Karpas-422 (cell line): ENCODE measurements around the gene SMCO2. TPM values are rescaled to one million over a fixed set of nuclear protein-coding genes. Genes with fewer than 3 reads are reported as not detected.

ENCODE experiments used
- DNase-seq: peaks from one replicate; pipeline ENCODE4 v3.0.0-alpha.2; 2015
- H2AFZ ChIP-seq: fragments of 200-600 bp; sonication (generic); 2 replicates; pipeline ENCODE4 v1.6.1; 2014; ENCODE audit warnings: antibody characterized with exemption, low read length, mixed read lengths
- H3K27ac ChIP-seq: fragments of 200-600 bp; sonication (generic); 2 replicates; pipeline ENCODE4 v1.5.1; 2014; ENCODE audit warnings: mild to moderate bottlenecking, low read length, moderate library complexity
- H3K27me3 ChIP-seq: fragments of 200-600 bp; sonication (generic); 2 replicates; pipeline ENCODE4 v1.6.1; 2014; ENCODE audit warnings: low read length, mixed read lengths
- H3K36me3 ChIP-seq: fragments of 200-600 bp; sonication (generic); 2 replicates; pipeline ENCODE4 v1.6.1; 2014; ENCODE audit warnings: low read length, mixed read lengths; ENCODE audit not compliant: insufficient read depth
- H3K4me1 ChIP-seq: fragments of 200-600 bp; sonication (generic); 2 replicates; pipeline ENCODE4 v1.6.1; 2014; ENCODE audit warnings: mild to moderate bottlenecking, low read length, mixed read lengths
- H3K4me2 ChIP-seq: fragments of 200-600 bp; sonication (generic); 2 replicates; pipeline ENCODE4 v1.6.1; 2014; ENCODE audit warnings: low read length, low read depth, mild to moderate bottlenecking; ENCODE audit not compliant: poor library complexity, severe bottlenecking
- H3K4me3 ChIP-seq: fragments of 200-600 bp; sonication (generic); 2 replicates; pipeline ENCODE4 v1.5.1; 2014; ENCODE audit warnings: mild to moderate bottlenecking, antibody characterized with exemption, low read length, mixed read lengths
- H3K79me2 ChIP-seq: fragments of 200-600 bp; sonication (generic); 2 replicates; pipeline ENCODE4 v1.6.1; 2014; ENCODE audit warnings: mild to moderate bottlenecking, low read length, mixed read lengths
- H3K9ac ChIP-seq: fragments of 200-600 bp; sonication (generic); 2 replicates; pipeline ENCODE4 v1.6.0; 2014; ENCODE audit warnings: low read length
- H3K9me2 ChIP-seq: fragments of 200-600 bp; sonication (generic), shearing (Covaris generic); replicated peaks from 2 replicates; pipeline ENCODE4 v1.6.0; 2014; ENCODE audit warnings: mild to moderate bottlenecking, low read length, moderate library complexity; ENCODE audit not compliant: insufficient read depth
- H3K9me3 ChIP-seq: fragments of 300-700, 200-600 bp; sonication (generic); 2 replicates; pipeline ENCODE4 v1.6.1; 2014; ENCODE audit warnings: low read length, mixed read lengths
- H4K20me1 ChIP-seq: fragments of 200-600 bp; sonication (generic); 2 replicates; pipeline ENCODE4 v1.6.1; 2014; ENCODE audit warnings: mild to moderate bottlenecking, antibody characterized with exemption, low read length, low read depth; ENCODE audit not compliant: insufficient read depth
- total RNA-seq: library from RNA; depleted of rRNA; stranded (reverse); fragments of >200 nt; shearing (Covaris generic); gene quantifications from 2 replicates; pipeline ENCODE4 v1.2.3, GENCODE V29; 2014; ENCODE audit warnings: low replicate concordance; rRNA removed

SMCO2 gene
- total RNA-seq, 1 experiment from 2014 or later, result not detected

- Histone ChIP-seq H3K36me3 (no peaks in the 10 kb centered on the region), H3K27me3 (no peaks in the 10 kb centered on the region), H3K9me3 (no peaks in the 10 kb centered on the region), H3K4me1 (no peaks in the 10 kb centered on the region), H3K4me2 (no peak overlapping the region), H3K9ac (no peak overlapping the region), H3K4me3 (no peak overlapping the region), H4K20me1 (no peaks in the 10 kb centered on the region), H3K9me2 (no peaks in the 10 kb centered on the region), H3K79me2 (no peaks in the 10 kb centered on the region), H3K27ac (no peak overlapping the region), H2AFZ (no peak overlapping the region)
- no peak for DNase-seq
These were observed 102.8 kb downstream of the SMCO2 start for GRCh38 chr12:27549236-27549800.

GRCh38 chr12:27549801-27550652 is 103.5 kb downstream of the SMCO2 start:
- H2AFZ ChIP-seq, result no peak overlapping the region
- no peaks in the 10 kb centered on the region for H3K36me3 ChIP-seq
- no peak overlapping the region for H3K4me3 ChIP-seq
- no peak overlapping the region for H3K9ac ChIP-seq
- H3K4me2 ChIP-seq, result no peak overlapping the region
- no peak overlapping the region for H3K27ac ChIP-seq
- no peaks in the 10 kb centered on the region for H3K4me1 ChIP-seq
- H3K9me2 ChIP-seq, result no peaks in the 10 kb centered on the region
- H4K20me1 ChIP-seq, result no peaks in the 10 kb centered on the region
- H3K79me2 ChIP-seq, result no peaks in the 10 kb centered on the region
- no peaks in the 10 kb centered on the region for H3K9me3 ChIP-seq
- no peak for DNase-seq
- H3K27me3 ChIP-seq, result no peaks in the 10 kb centered on the region

- Histone ChIP-seq H3K79me2 (no peaks in the 10 kb centered on the region), H2AFZ (no peak overlapping the region), H3K4me2 (no peak overlapping the region)
These were observed 104.1 kb downstream of the SMCO2 start for GRCh38 chr12:27550653-27550975.

GRCh38 chr12:27551172-27551840 is 104.8 kb downstream of the SMCO2 start:
- no peaks in the 10 kb centered on the region for H3K4me1 ChIP-seq
- H3K4me2 ChIP-seq, result no peak overlapping the region
- no peaks in the 10 kb centered on the region for H3K79me2 ChIP-seq
- H4K20me1 ChIP-seq, result no peaks in the 10 kb centered on the region
- no peak overlapping the region for H3K27ac ChIP-seq
- H3K27me3 ChIP-seq, result no peaks in the 10 kb centered on the region
- H3K9me2 ChIP-seq, result no peaks in the 10 kb centered on the region
- H2AFZ ChIP-seq, result no peak overlapping the region
- no peak overlapping the region for H3K9ac ChIP-seq
- no peaks in the 10 kb centered on the region for H3K9me3 ChIP-seq
- DNase-seq, result no peak
- H3K36me3 ChIP-seq, result no peaks in the 10 kb centered on the region
- no peak overlapping the region for H3K4me3 ChIP-seq

More at GRCh38 chr12:27550653-27550975, 104.1 kb downstream of the SMCO2 start:
- Histone ChIP-seq H3K36me3 (no peaks in the 10 kb centered on the region), H3K9ac (no peak overlapping the region), H3K27me3 (no peaks in the 10 kb centered on the region), H4K20me1 (no peaks in the 10 kb centered on the region), H3K9me3 (no peaks in the 10 kb centered on the region), H3K4me1 (no peaks in the 10 kb centered on the region), H3K9me2 (no peaks in the 10 kb centered on the region), H3K4me3 (no peak overlapping the region), H3K27ac (no peak overlapping the region)
- DNase-seq, result no peak

Other genes with a start within 250 kb of the SMCO2 start
- 3.4 and 5.1 TPM in 2 replicates for gene STK38L, start 202.4 kb upstream of the SMCO2 start, total RNA-seq
- not detected in 2 replicates for gene BMAL2, start 113.9 kb upstream of the SMCO2 start, total RNA-seq
- gene PPFIBP1, start 77.5 kb downstream of the SMCO2 start, total RNA-seq, result 1.2 and 3.6 TPM in 2 replicates
- gene REP15, start 249.7 kb downstream of the SMCO2 start, total RNA-seq, result not detected in 2 replicates